Keratinocyte (primary cell): ENCODE data around the gene RPIA. TPM values are rescaled to one million over a fixed set of nuclear protein-coding genes. Genes with fewer than 3 reads are reported as not detected.
A peak's percentile ranks its signal among the peaks of the same experiment; 100 is the strongest.

ENCODE experiments used
- DNase-seq: peaks from one replicate; pipeline ENCODE4 v3.0.0-alpha.2; 2011; ENCODE audit warnings: low read depth, missing footprints, low spot score
- FAIRE-seq: peaks from 2 replicates; lab custom pipeline; 2011; peaks lifted over from hg19 to GRCh38; lab: Jason Lieb, UNC
- H2AFZ ChIP-seq: 2 replicates; pipeline ENCODE4 v1.6.0; 2012; ENCODE audit warnings: low read length, control low read depth, inconsistent platforms; ENCODE audit not compliant: control insufficient read depth
- H3K27ac ChIP-seq: 2 replicates; pipeline ENCODE4 v1.5.1; 2011; ENCODE audit warnings: low read length; ENCODE audit not compliant: control insufficient read depth, insufficient read depth
- H3K27me3 ChIP-seq: 3 replicates; pipeline ENCODE4 v1.6.0; 2011; ENCODE audit warnings: low read length; ENCODE audit not compliant: control insufficient read depth, insufficient read depth; ENCODE audit errors: extremely low read depth
- H3K36me3 ChIP-seq, 2 experiments: 2 replicates in 1 of 2; 3 replicates in 1 of 2; pipeline ENCODE4 v1.5.1; 2011; ENCODE audit warnings: low read length in 2 of 2, mild to moderate bottlenecking in 1 of 2; ENCODE audit not compliant: control insufficient read depth in 2 of 2, insufficient read depth in 2 of 2; ENCODE audit errors: extremely low read depth in 1 of 2
- H3K4me1 ChIP-seq: 3 replicates; pipeline ENCODE4 v1.5.1; 2011; ENCODE audit warnings: low read length; ENCODE audit not compliant: control insufficient read depth, insufficient read depth; ENCODE audit errors: extremely low read depth
- H3K4me2 ChIP-seq: 3 replicates; pipeline ENCODE4 v1.6.0; 2011; ENCODE audit warnings: low read depth, low read length; ENCODE audit not compliant: control insufficient read depth, insufficient read depth; ENCODE audit errors: extremely low read depth
- H3K4me3 ChIP-seq, 3 experiments: fragments of 200-600 bp in 1 of 3; sonication (generic) in 1 of 3; 2 replicates in 2 of 3; 3 replicates in 1 of 3; pipeline ENCODE4 v1.5.1; 2011 to 2016; ENCODE audit warnings: low read length in 3 of 3, mild to moderate bottlenecking in 3 of 3, control low read depth in 2 of 3, inconsistent platforms in 1 of 3, low read depth in 1 of 3, mixed read lengths in 1 of 3, mixed run types in 1 of 3, moderate library complexity in 1 of 3; ENCODE audit not compliant: control insufficient read depth in 2 of 3, insufficient read depth in 2 of 3; ENCODE audit errors: extremely low read depth in 1 of 3
- H3K79me2 ChIP-seq: 2 replicates; pipeline ENCODE4 v1.6.0; 2012; ENCODE audit warnings: low read length; ENCODE audit not compliant: control insufficient read depth, insufficient read depth
- H3K9ac ChIP-seq: 3 replicates; pipeline ENCODE4 v1.6.0; 2011; ENCODE audit warnings: low read length; ENCODE audit not compliant: control insufficient read depth, insufficient read depth; ENCODE audit errors: extremely low read depth
- H3K9me1 ChIP-seq: 3 replicates; pipeline ENCODE4 v1.6.0; 2011; ENCODE audit warnings: low read length; ENCODE audit not compliant: control insufficient read depth, insufficient read depth; ENCODE audit errors: extremely low read depth
- H3K9me3 ChIP-seq: 2 replicates; pipeline ENCODE4 v1.5.1; 2012; ENCODE audit warnings: low read depth, low read length; ENCODE audit not compliant: control insufficient read depth
- H4K20me1 ChIP-seq: 3 replicates; pipeline ENCODE4 v1.6.0; 2011; ENCODE audit warnings: low read length; ENCODE audit not compliant: control insufficient read depth, insufficient read depth; ENCODE audit errors: extremely low read depth
- EZH2 ChIP-seq: IDR thresholded peaks from one replicate; pipeline ENCODE4 v1.6.1; 2012; ENCODE audit warnings: inconsistent platforms, mild to moderate bottlenecking, low read length, moderate library complexity
- dilution Hi-C: fragments of 300-500 bp; cut with MboI; formaldehyde crosslinking; loops from one replicate; pipeline ENCODE4 v1.7.0; 2020; ENCODE audit warnings: low sequenced_read_pairs; ENCODE audit not compliant: extremely low pct_ligation_motif_present
- polyA plus RNA-seq, 5 experiments: library from polyadenylated mRNA; depleted of rRNA in 3 of 5; stranded (reverse) in 3 of 5; stranded (forward) in 1 of 5; unstranded in 1 of 5; fragments of >200 nt; gene quantifications; 1 replicate in 1 of 5; 2 replicates in 3 of 5; 3 replicates in 1 of 5; pipeline versions ENCODE4 v1.2.1 to v1.2.3, GENCODE V29; 2011 to 2012; ENCODE audit warnings: missing spikeins in 2 of 5, low read depth in 1 of 5, low replicate concordance in 1 of 5
- TF ChIP-seq, protein P1 (sequence below), 3 experiments: IDR thresholded peaks in 1 of 3; conservative IDR thresholded peaks in 1 of 3; optimal IDR thresholded peaks in 1 of 3; 2 replicates in 2 of 3; 3 replicates in 1 of 3; pipeline versions ENCODE3 to v1.5.1; 2011; ENCODE audit warnings: low read length in 3 of 3, mild to moderate bottlenecking in 3 of 3, moderate library complexity in 2 of 3, control low read depth in 1 of 3, inconsistent platforms in 1 of 3; ENCODE audit not compliant: insufficient read depth in 2 of 3; ENCODE audit errors: extremely low read depth in 1 of 3

The RPIA gene
- polyA plus RNA-seq, 1 donor (not counting 4 experiments of a cell fraction or from before 2014, with no cell fraction given) = 11.4 TPM

DNA sequence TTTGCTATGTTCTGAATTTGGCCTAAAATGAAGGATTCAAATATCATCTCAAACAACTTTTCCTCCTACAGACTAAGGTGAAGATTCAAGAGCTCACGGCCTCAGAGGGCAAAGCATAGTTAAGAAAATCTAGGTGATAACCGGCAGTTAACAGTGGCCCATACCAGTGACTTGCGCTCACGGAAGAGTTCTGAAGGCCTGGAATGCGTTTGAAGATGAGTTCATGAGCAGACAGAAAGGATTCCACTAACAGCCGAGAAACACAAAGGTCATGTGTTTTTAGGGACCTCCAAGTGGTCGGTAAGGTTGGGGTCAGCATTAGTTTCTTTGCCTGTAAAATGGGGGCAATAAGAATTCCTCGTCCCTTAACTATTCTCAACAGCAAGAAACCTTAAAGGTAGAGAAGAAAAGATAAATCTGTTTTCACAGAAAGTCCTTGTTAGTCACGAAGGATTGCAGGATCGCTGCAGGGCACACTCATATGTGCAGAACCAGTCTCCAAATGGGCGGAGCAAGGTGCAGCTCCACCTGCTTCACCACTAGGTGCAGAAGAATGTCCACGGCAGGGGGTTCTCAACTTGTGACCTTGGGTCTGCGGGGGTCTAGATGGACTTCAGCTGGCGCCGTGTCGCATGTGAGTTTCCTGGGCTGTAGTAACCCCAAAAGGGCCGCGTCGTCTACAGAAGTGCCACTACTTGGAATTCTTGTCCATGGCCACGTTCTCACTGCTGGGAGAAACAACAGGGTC is 708 bp upstream of the RPIA start:
- Histone ChIP-seq H2AFZ (peak overlapping the region; percentile 90), H3K9me1 (no peaks in the 10 kb centered on the region), H3K9me3 (no peaks in the 10 kb centered on the region), H3K4me1 (peaks cover 12% of the 10 kb centered on the region), H3K4me2 (peak overlapping the region; percentile 90), H3K27me3 (no peaks in the 10 kb centered on the region), H3K9ac (peak overlapping the region; percentile 82), H3K79me2 (peaks cover 43% of the 10 kb centered on the region), H3K27ac (peak overlapping the region; percentile 90), H3K4me3 (peak overlapping the region; percentile 79 to 98 (median 88)), H4K20me1 (no peaks in the 10 kb centered on the region), H3K36me3 (no peaks in the 10 kb centered on the region)
- dilution Hi-C loops = no loop called here
- DNase-seq (peak; percentile 36), FAIRE-seq (peak; percentile 23)
- TF ChIP-seq EZH2 = no peak
- TF ChIP-seq, protein P1, sequence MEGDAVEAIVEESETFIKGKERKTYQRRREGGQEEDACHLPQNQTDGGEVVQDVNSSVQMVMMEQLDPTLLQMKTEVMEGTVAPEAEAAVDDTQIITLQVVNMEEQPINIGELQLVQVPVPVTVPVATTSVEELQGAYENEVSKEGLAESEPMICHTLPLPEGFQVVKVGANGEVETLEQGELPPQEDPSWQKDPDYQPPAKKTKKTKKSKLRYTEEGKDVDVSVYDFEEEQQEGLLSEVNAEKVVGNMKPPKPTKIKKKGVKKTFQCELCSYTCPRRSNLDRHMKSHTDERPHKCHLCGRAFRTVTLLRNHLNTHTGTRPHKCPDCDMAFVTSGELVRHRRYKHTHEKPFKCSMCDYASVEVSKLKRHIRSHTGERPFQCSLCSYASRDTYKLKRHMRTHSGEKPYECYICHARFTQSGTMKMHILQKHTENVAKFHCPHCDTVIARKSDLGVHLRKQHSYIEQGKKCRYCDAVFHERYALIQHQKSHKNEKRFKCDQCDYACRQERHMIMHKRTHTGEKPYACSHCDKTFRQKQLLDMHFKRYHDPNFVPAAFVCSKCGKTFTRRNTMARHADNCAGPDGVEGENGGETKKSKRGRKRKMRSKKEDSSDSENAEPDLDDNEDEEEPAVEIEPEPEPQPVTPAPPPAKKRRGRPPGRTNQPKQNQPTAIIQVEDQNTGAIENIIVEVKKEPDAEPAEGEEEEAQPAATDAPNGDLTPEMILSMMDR (optimal IDR thresholded peaks at IDR 0.05 in 1 of 3, IDR thresholded peaks at IDR 0.05 in 1 of 3, conservative IDR thresholded peaks at IDR 0.05 in 1 of 3; ENCODE audit: extremely low read depth in 1 of 3, insufficient read depth in 2 of 3, low read length in 3 of 3) = peak in 2 of 3 experiments; percentile 43 to 51

GRCh38 chr2:88692187-88692586 is 714 bp downstream of the RPIA start:
- dilution Hi-C loops = no loop called here
- TF ChIP-seq, protein P1 (optimal IDR thresholded peaks at IDR 0.05 in 1 of 3, IDR thresholded peaks at IDR 0.05 in 1 of 3, conservative IDR thresholded peaks at IDR 0.05 in 1 of 3; ENCODE audit: extremely low read depth in 1 of 3, insufficient read depth in 2 of 3, low read length in 3 of 3) = no peak
- no peak for TF ChIP-seq EZH2

More at GRCh38 chr2:88692187-88692586, 714 bp downstream of the RPIA start:
- H3K79me2 ChIP-seq = peaks cover 53% of the 10 kb centered on the region
- peak overlapping the region; percentile 84 for H2AFZ ChIP-seq
- H4K20me1 ChIP-seq = no peaks in the 10 kb centered on the region
- peak overlapping the region; percentile 75 for H3K9ac ChIP-seq
- FAIRE-seq (no peak), DNase-seq (no peak)
- no peaks in the 10 kb centered on the region for H3K36me3 ChIP-seq
- no peaks in the 10 kb centered on the region for H3K9me1 ChIP-seq
- H3K4me2 ChIP-seq = peak overlapping the region; percentile 86
- peak overlapping the region; percentile 58 for H3K27ac ChIP-seq
- H3K4me1 ChIP-seq = peaks cover 12% of the 10 kb centered on the region
- no peaks in the 10 kb centered on the region for H3K27me3 ChIP-seq
- peak overlapping the region; percentile 79 to 98 (median 90) for H3K4me3 ChIP-seq
- no peaks in the 10 kb centered on the region for H3K9me3 ChIP-seq
